Stimulated activated CD8-positive, alpha-beta memory T cell treated with anti-CD3 and anti-CD28 coated beads, Interleukin-4, amount 100 ng/mL, for 48 hours (primary cell): Measurements from ENCODE around the gene GOLPH3L.
"Not testable (repeated sequence)": the region's sequence is repeated elsewhere in the genome, so short reads cannot be mapped to it uniquely, and the experiment has no call there.

Experiments
- DNase-seq: peaks from one replicate; pipeline ENCODE4 v3.0.0-alpha.2; 2020

Gene GOLPH3L

DNA sequence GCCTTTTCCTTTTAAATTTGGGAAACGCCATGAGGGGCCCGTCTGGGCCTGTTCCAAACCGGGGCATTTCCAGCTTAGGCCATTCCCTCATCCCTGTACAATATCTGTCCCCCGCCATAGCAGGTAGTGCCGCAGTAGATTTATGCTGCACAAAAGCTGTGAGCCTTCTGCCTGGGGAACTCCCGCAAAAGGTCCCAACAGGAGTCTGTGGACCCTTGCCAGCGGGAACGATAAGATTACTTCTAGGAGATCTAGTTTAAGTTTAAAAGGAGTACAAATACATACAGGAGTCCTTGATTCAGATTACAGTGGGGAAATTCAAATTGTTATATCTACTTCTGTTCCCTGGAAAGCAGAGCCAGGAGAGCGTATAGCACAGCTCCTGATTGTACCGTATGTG is 42.3 kb downstream of the GOLPH3L start:
- DNase-seq = not testable (repeated sequence)

DNA sequence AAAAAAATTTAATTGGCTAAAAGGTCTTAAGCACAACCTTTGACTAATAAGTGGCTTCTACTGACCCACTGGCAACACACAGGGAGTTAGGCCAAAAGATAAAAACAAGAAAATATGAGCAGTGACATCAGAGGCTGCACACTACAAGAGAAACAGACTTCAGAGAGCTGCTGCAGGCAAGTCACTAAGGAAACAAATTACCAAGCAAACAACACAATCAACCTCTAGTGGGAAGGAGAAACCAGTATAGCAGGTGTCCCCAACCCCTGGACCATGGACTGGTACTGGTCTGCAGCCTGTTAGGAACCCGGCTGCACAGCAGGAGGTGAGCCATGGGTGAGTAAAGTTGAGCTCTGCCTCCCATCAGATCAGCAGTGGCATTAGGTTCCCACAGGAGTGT is 46.8 kb downstream of the GOLPH3L start:
- DNase-seq = no peak

DNA sequence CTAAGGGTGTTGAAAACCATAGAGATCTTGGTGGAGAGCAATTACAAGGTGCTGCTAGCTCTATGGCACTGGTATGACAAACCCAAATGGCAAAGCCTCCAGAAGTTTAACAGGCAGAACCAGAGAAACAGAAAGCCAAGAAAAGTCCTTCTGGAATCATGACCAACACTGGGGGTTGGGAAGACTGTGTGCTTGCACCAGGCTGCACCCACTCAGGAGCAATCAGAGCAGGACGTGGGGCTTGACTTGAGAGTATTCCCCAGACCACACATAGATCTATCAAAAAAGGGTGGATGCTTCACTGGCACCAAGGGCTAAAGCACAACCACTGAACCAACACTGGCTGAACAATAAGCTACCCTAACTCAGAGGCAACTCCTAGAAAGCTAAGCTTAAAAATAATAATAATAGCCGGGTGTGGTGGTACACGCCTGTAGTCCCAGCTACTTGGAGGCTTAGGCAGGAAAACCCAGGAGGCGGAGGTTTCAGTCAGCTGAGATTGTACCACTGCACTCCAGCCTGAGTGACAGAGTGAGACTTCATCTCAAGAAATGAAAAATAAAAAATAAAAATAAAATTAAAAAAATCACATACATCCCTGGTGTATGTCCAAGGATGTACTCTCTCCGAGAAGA is 47.4 kb downstream of the GOLPH3L start:
- DNase-seq = no peak

DNA sequence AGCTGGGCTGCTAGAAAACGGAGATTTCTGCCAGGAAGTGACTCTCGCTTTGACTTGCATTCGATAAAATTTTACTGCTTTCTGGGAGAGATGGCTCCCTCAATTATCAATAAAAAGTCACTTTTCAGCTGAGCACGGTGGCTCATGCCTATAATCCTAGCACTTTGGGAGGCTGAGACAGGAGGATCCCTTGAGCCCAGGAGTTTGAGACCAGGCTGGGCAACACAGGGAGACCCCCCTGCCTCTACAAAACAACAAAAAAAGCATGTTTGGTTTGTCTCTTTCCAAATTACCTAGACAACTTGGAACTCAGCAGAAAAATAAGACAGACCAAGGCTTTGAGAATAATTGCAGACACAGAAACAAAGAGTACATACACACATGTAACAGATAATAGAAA is 54.7 kb downstream of the GOLPH3L start:
- DNase-seq = no peak

DNA sequence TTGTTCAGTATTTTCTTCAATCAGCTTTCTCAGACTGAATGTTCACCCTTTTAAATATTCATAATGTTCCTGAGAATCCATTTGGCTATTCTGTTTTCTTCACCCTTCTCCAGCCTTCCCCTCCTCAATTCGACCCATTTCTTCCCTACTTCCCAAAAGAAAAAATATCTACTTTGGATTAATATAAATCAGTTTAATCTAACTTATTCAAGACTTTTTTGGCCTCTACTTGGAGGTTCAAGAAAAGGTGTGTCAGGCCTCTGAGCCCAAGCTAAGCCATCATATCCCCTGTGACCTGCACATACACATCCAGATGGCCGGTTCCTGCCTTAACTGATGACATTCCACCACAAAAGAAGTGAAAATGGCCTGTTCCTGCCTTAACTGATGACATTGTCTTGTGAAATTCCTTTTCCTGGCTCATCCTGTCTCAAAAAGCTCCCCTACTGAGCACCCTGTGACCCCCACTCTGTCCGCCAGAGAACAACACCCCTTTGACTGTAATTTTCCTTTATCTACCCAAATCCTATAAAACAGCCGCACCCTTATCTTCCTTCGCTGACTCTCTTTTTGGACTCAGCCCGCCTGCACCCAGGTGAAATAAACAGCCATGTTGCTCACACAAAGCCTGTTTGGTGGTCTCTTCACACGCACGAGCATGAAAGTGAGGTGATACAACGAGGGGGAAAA is 55.7 kb downstream of the GOLPH3L start:
- DNase-seq = not testable (repeated sequence)

DNA sequence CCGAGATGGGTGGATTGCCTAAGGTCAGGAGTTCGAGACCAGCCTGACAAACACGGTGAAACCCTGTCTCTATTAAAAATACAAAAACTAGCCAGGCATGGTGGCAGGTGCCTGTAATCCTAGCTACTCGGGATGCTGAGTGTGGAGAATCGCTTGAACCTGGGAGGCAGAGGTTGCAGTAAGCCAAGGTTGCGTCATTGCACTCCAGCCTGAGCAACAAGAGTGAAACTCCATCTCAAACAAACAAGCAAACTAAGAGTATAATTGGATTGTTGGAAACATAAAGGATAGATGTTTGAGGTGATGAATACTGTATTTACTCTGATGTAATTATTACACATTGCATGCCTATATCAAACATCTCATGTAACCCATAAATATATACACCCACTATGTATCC is 58.5 kb downstream of the GOLPH3L start:
- not testable (repeated sequence) for DNase-seq

DNA sequence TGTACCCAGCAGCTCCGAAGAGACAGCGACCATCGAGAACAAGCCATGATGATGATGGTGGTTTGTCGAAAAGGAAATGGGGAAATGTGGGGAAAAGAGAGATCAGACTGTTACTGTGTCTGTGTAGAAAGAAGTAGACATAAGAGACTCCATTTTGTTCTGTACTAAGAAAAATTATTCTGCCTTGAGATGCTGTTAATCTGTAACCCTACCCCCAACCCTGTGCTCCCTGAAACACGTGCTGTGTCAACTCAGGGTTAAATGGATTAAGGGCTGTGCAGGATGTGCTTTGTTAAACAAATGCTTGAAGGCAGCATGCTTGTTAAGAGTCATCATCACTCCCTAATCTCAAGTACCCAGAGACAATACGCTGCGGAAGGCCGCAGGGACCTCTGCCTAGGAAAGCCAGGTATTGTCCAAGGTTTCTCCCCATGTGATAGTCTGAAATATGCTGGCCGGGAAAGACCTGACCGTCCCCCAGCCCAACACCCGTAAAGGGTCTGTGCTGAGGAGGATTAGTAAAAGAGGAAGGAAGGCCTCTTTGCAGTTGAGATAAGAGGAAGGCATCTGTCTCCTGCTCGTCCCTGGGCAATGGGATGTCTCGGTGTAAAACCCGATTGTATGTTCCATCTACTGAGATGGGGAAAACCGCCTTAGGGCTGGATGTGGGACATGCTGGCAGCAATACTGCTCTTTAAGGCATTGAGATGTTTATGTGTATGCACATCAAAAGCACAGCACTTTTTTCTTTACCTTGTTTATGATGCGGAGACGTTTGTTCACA is 61.9 kb downstream of the GOLPH3L start:
- not testable (repeated sequence) for DNase-seq

DNA sequence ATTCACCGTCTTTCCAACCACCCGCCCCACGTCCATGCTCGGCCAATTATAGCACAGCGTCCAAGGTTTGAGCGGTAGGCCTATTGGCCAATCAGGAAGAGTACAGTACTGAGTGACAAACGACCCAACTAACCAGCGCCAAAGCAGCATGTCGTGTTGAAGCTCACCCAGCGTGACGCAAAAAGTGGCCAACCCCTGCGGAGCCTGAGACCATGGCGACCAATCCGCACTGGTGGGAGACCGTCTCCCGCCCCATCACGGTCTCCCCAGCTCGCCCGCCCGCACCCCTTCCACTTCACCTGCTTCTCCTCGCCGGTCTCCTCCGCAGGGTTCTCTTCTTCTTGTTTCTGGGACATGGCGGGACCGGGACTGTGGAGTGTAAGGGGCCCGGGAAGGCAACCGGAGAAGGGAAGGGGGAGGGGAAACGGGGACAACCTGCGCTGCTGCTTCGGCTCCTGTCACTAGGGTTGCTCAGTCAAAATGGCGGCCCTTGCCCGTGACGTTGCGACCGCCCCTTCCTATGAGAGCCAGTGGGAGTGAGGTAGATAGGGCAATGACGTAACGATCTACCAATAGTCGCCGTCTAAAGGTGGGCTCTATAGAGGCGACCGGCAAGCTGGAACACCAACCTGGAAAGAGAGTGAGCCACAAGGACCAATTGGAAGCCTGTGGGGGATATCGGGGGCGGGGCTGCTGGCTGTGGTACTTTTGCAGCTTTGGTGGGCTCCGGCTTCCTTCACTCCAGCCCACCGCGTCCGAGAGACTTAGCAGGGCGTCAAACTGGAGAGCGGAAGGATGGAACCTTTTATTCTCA is 67.6 kb downstream of the GOLPH3L start, which contains the start of gene ENSA:
Gene ENSA, minus strand, starts transcription at position 498 of the 814 bp plus-strand sequence. Its CDS starts 142 bp downstream, at position 356.
- DNase-seq = peak; percentile 94

DNA sequence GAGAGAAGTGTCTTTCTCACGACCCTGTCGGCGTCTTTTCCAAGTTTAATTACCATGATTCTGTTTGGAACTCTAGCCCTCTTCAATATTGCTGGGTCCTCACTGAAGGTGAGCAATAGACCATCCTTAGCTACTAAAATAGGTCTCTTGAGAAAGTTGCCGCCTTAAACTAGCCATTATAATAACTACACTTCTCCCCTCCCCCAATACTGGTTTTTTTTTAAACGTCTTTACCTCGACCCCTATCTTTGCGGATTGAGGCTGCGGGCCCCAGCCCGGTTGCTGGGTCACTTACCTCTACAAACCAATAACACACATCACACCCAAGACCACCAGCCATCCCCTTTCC is 68.2 kb downstream of the GOLPH3L start:
- DNase-seq = no peak

DNA sequence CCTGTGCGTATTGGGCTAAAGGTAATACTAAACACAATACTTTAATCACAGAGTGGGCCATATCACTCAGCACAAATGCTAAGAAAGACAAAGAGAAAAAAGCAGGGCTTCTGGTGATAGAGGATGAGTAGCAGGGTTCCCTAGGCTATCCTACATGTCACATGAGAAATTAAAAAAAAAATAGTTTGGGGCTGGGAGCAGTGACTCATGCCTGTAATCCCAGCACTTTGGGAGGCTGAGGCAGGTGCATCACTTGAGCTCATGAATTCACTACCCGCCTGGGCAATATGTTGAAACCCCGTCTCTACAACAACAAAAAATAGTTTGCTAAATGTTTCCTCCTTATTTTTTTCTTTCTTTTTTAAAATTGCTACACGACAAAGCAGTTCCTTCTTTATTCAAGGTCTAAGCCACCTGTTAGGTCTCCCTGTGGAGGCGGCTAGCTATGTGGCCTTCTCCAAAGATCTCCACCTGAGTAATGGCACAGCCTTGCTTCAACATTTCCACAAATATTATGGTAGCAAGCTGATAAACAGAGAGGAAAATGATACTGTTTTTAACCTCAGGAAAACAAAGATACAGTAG is 69.0 kb downstream of the GOLPH3L start:
- DNase-seq = no peak

DNA sequence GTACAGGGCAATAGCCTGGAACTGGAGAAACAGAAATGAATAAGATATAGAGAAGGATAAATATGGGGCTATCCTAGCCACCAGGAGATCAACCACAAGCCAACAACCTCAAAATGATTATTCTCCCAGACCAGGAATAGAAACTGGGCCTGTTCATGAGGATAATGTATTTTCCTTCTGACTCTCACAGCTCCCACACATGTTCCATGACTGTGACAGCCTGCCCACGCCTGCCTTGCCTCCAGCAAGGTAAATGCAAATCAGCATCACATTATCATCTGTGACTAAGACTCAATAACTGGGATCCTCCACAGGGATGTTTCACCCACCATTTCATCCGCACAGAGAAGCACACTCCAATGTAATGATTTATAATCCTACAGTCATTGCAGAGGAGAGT is 70.8 kb downstream of the GOLPH3L start:
- peak; percentile 68 for DNase-seq

DNA sequence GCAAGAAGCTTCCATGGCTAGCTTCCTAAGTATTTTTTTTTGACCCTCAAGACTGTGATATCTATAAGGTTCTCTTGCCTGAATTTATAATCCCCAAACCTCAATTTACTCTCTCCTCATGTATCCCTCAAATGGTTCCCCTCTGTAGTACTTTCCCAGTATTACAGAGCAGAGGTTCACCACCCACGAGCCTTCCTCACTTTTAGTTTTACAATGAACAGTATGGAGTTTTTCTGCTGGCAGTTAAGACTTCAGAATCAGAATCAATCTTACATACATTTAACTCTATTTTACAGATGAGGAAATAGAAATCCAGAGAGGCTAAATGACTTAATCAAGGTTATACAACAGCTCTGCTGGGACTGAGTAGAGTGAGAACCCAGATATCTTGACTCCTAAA is 72.4 kb downstream of the GOLPH3L start:
- DNase-seq = not testable (repeated sequence)

DNA sequence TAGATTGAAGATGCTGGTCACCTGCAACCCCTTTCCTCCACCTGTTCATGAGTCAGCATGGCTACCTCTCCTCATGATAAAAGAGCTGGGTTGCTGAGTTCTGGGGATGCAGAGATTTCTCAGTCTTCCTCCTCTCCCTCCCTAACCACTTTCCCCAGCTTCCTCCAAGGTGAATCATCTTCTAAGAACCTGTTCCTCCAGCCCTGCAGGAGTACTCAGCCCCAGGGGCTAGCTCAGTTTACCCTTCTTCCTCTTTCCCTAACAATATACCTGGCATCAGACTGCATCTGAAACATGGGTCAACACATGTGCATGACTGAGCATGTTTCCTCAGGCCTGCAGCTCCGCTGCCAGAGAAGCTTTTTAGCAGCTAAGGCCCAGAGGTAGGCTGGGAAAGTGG is 72.8 kb downstream of the GOLPH3L start:
- not testable (repeated sequence) for DNase-seq

DNA sequence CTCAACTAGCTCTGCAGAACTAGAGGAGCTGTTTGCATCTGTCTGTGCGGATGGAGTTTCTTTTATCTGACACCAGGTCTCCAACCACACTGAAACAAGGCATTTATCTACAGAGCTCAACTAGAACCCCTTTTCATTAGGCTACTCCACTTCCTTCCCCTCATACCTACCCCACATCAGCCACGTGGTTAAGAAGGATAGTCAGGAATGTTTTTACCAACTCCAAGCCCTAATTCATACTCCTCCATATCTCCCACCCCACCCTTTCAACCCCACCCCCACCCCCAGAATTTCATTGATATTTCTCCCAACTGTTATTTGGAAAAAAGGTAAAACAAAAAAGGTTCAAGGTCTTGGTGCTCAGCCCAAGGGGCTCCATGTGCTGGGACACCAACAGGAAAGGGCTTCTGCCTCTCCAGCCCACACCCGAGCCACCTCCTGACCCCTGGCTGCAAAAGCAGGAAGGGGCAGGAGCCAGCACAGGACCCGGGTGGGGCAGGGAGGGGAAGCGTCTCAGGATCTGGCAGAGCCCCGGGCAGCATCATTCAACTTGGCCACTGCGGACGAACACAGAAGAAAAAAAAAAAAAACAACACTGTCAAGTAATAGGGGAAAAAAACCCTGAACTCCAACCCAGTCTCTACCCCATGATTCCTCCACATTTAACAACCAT is 74.5 kb downstream of the GOLPH3L start:
- no peak for DNase-seq

DNA sequence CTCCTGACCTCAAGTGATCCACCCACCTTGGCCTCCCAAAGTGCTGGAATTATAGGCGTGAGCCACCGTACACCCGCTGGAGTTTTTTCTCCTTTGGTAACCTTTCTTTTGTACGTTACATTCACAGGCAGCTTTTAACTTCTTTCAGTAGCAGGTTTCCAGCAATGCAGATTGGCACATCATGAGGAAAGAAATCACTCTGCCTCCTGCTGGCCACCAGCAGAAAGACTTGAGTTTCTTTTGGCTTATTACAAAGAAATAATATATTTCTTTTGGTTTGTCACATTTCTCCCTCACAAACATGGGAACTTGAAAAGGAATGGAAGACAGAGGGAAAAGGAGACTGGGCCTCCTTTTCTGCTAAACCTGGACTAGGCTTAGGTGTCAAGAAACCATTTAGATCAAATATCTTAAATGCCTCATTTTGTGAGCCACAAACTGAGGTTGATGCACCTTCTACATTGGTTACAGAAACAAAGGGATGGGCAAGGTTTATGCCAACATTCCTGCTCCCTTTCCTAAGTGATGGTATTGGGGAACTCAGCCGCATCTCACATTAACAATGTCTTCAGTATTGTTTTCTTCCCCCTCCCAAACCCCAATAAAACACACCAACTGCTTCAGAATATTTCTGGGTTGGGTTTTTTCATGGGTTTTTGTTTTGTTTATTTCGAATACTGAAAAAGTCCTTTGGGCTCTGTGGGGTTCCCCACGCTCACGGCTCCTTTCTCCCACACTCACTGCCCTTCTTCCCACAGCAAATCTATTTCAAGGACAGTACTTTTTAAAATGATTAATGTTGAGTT is 75.3 kb downstream of the GOLPH3L start:
- peak; percentile 62 for DNase-seq

DNA sequence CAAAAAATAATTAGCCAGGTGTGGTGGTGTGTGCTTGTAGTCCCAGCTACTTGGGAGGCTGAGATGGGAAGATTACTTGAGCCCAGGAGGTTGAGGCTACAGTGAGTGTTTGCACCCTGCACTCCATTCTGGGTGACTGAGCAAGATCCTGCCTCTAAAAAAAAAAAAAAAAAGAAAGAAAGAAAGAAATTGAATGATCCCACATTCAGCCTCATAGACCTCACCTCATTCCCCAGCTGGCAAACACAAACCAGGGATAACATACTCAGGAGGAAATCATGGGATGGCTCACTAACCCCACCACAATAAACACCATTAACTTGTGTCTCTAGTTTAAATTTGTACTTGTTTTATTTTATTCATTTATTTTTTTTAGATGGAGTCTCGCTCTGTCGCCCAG is 76.0 kb downstream of the GOLPH3L start:
- DNase-seq = no peak

DNA sequence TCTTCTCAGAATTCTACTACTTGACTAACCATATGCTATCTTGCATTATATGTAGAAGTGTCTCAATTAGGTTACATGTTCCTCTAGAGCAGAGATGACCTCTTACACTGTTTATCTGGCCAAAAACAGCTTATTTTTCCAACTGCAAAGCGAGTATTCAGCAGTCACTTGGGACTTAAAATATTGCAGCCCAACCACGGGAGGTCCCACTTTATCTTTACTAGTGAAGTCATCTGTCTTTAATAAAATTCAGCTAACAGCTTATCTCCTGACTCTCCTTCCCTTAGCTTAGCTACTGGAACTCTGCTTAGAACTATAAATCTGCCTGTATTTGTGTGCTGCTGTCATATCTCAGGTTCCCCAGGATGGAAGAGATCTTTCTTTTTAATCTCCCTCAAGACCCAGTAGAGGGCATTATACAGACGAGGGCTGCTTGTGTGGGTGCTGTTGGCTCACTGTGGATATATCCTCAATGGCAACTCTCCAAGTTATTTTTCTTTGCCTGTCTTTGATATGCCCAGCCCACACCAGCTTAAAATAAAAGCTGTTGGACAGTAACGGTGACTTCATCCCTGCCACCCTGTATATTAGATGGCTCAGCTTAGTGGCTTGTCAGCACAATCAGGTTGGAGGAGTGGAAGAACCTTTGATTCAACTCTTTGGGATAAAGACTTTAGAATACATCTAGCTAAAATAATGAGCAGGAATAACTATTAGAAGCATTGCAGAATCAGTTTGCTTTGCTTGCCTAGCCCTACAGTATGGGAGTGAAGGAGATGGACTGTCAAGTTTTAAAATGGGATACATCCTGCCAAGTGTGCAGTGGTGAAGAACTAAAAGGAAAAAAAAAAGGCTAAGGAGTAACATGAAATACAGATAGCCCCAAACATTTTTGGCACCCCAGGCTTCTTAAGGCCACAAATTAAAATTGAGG is 77.1 kb downstream of the GOLPH3L start:
- no peak for DNase-seq

DNA sequence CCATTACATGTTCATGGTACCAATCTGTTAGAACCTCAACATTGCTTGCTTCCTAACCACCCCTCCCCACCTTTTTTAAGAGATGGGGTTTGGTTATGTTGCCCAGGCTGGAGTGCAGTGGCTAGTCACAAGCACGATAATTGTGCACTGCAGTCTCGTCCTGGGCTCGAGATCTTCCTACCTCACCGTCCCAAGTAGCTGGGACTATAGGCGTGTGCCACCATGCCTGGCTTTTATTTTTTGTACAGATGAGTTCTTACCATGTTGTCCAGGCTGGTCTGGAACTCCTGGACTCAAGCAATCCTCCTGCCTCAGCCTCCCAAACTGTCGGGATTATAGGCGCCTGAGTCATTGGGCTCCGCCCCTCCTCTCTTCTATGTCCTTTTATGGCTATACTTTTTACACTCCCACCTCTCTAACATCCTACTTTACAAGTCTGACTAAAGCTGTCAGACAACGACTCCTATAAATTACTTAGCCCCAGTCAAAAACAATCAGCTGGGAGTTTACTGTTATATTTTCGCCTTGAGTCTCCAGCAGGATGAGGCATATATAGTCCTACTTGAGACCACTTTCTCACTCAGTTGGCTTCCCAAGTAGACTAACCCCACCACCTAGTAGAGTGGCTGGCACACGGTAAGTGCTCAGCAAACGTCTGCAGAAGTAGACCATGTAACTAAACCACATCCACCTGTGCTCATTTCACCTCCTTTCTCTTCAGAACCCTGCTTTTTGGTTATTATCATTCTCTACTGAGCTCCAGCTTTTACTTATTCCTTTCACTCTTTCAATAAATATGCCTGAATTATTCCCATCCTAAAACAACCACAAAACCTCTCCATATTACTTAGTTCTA is 81.4 kb downstream of the GOLPH3L start:
- peak; percentile 49 for DNase-seq
